Fibroblast of lung (primary cell): Measurements from ENCODE around the gene CTTN.

Experiments used
- EZH2 ChIP-seq: IDR thresholded peaks from 2 replicates; pipeline ENCODE4 v1.5.1; 2012; ENCODE audit warnings: low read length, control low read depth, mild to moderate bottlenecking; ENCODE audit errors: missing control alignments
- TF ChIP-seq, protein P1 (sequence below), 2 donors: IDR thresholded peaks in 1 of 2; conservative IDR thresholded peaks in 1 of 2; 1 replicate in 1 of 2; 2 replicates in 1 of 2; pipeline ENCODE4 v1.5.1; 2011 to 2012; ENCODE audit warnings: low read length in 2 of 2, control low read depth in 1 of 2, inconsistent platforms in 1 of 2, low read depth in 1 of 2, mild to moderate bottlenecking in 1 of 2

GRCh38 chr11:70418130-70418529 is 19.8 kb downstream of the CTTN start:
- TF ChIP-seq, protein P1, sequence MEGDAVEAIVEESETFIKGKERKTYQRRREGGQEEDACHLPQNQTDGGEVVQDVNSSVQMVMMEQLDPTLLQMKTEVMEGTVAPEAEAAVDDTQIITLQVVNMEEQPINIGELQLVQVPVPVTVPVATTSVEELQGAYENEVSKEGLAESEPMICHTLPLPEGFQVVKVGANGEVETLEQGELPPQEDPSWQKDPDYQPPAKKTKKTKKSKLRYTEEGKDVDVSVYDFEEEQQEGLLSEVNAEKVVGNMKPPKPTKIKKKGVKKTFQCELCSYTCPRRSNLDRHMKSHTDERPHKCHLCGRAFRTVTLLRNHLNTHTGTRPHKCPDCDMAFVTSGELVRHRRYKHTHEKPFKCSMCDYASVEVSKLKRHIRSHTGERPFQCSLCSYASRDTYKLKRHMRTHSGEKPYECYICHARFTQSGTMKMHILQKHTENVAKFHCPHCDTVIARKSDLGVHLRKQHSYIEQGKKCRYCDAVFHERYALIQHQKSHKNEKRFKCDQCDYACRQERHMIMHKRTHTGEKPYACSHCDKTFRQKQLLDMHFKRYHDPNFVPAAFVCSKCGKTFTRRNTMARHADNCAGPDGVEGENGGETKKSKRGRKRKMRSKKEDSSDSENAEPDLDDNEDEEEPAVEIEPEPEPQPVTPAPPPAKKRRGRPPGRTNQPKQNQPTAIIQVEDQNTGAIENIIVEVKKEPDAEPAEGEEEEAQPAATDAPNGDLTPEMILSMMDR (conservative IDR thresholded peaks at IDR 0.05 in 1 of 2, IDR thresholded peaks at IDR 0.05 in 1 of 2; ENCODE audit: low read depth in 1 of 2, low read length in 2 of 2), result no peak
- TF ChIP-seq EZH2, result no peak
